Measurements from ENCODE around the gene FGG.

GRCh38 chr4:154642373-154643009, 30.0 kb upstream of the FGG start:
- TF ChIP-seq CTCF (conservative IDR thresholded peaks at IDR 0.05; ENCODE audit: low read depth, low read length) (no peak), EZH2 (IDR thresholded peaks at IDR 0.05; ENCODE audit: borderline replicate concordance, low read depth, low read length, poor library complexity, severe bottlenecking) (no peak)
